Osteocyte (in vitro differentiated cells): ENCODE results near the gene MST1. TPM values are rescaled to one million over a fixed set of nuclear protein-coding genes. Genes with fewer than 3 reads are reported as not detected.

Experiments used
- DNase-seq: peaks from one replicate; pipeline ENCODE4 v3.0.0; 2021; ENCODE audit warnings: mixed read lengths; ENCODE audit not compliant: unreplicated experiment; ENCODE audit errors: extremely low spot score
- H3K27ac Mint-ChIP-seq: one replicate; pipeline ENCODE4 v1.8.0; 2021; ENCODE audit warnings: mild to moderate bottlenecking, mixed read lengths; ENCODE audit not compliant: unreplicated experiment
- H3K27me3 Mint-ChIP-seq: one replicate; pipeline ENCODE4 v1.8.0; 2021; ENCODE audit warnings: mixed read lengths; ENCODE audit not compliant: unreplicated experiment
- H3K36me3 Mint-ChIP-seq: one replicate; pipeline ENCODE4 v1.8.0; 2021; ENCODE audit warnings: mixed read lengths; ENCODE audit not compliant: unreplicated experiment
- H3K4me1 Mint-ChIP-seq: one replicate; pipeline ENCODE4 v1.8.0; 2021; ENCODE audit warnings: mixed read lengths; ENCODE audit not compliant: unreplicated experiment
- H3K4me3 Mint-ChIP-seq: one replicate; pipeline ENCODE4 v1.8.0; 2021; ENCODE audit warnings: mild to moderate bottlenecking, moderate library complexity, mixed read lengths; ENCODE audit not compliant: unreplicated experiment
- H3K9me3 Mint-ChIP-seq: one replicate; pipeline ENCODE4 v1.8.0; 2021; ENCODE audit warnings: mixed read lengths; ENCODE audit not compliant: unreplicated experiment
- CTCF ChIP-seq: fragments of 200-600 bp; sonication (generic); IDR thresholded peaks from 2 replicates; pipeline ENCODE4 v1.5.0; 2021; ENCODE audit warnings: antibody characterized with exemption, mild to moderate bottlenecking, moderate library complexity
- total RNA-seq: library from RNA; stranded (reverse); gene quantifications from 2 replicates; pipeline ENCODE4 v1.2.1, GENCODE V29; 2021

Gene MST1
- total RNA-seq, 1 donor from 2014 or later: 38.3 TPM

- no peak for TF ChIP-seq CTCF
- no peak overlapping the region for H3K4me3 Mint-ChIP-seq
- H3K27me3 Mint-ChIP-seq: peaks cover 2% of the 10 kb centered on the region
- H3K9me3 Mint-ChIP-seq: no peaks in the 10 kb centered on the region
- peaks cover 8% of the 10 kb centered on the region for H3K4me1 Mint-ChIP-seq
- H3K27ac Mint-ChIP-seq: no peak overlapping the region
- DNase-seq: no peak
- no peaks in the 10 kb centered on the region for H3K36me3 Mint-ChIP-seq
Observed at GRCh38 chr3:49648354-49649019, 40.8 kb downstream of the MST1 start.

- Mint-ChIP-seq H3K36me3 (no peaks in the 10 kb centered on the region), H3K9me3 (no peaks in the 10 kb centered on the region), H3K4me3 (no peak overlapping the region), H3K27ac (no peak overlapping the region), H3K4me1 (peaks cover 7% of the 10 kb centered on the region), H3K27me3 (peaks cover 2% of the 10 kb centered on the region)
- TF ChIP-seq CTCF: no peak
- DNase-seq: no peak
Observed at GRCh38 chr3:49647741-49648140, 41.5 kb downstream of the MST1 start.

GRCh38 chr3:49646236-49646635 is 43.0 kb downstream of the MST1 start:
- peaks cover 2% of the 10 kb centered on the region for H3K27me3 Mint-ChIP-seq
- peaks cover 7% of the 10 kb centered on the region for H3K4me1 Mint-ChIP-seq
- no peak overlapping the region for H3K27ac Mint-ChIP-seq
- no peaks in the 10 kb centered on the region for H3K36me3 Mint-ChIP-seq
- TF ChIP-seq CTCF: no peak
- no peaks in the 10 kb centered on the region for H3K9me3 Mint-ChIP-seq
- H3K4me3 Mint-ChIP-seq: no peak overlapping the region
- DNase-seq: no peak

GRCh38 chr3:49644684-49645083 is 44.6 kb downstream of the MST1 start:
- Mint-ChIP-seq H3K27me3 (peaks cover 2% of the 10 kb centered on the region), H3K27ac (no peak overlapping the region), H3K9me3 (no peaks in the 10 kb centered on the region), H3K4me1 (peaks cover 7% of the 10 kb centered on the region), H3K4me3 (no peak overlapping the region), H3K36me3 (no peaks in the 10 kb centered on the region)
- DNase-seq: no peak
- no peak for TF ChIP-seq CTCF

- no peak overlapping the region for H3K4me3 Mint-ChIP-seq
Observed at GRCh38 chr3:49642708-49643145, 46.5 kb downstream of the MST1 start.

More at GRCh38 chr3:49642708-49643145, 46.5 kb downstream of the MST1 start:
- Mint-ChIP-seq H3K36me3 (no peaks in the 10 kb centered on the region), H3K27ac (no peak overlapping the region), H3K9me3 (no peaks in the 10 kb centered on the region), H3K4me1 (peaks cover 8% of the 10 kb centered on the region), H3K27me3 (peaks cover 2% of the 10 kb centered on the region)
- no peak for TF ChIP-seq CTCF
- DNase-seq: no peak
